ENCODE data around the gene ST6GALNAC2.

ST6GALNAC2 gene

GRCh38 chr17:76553178-76553908 is 32.3 kb downstream of the ST6GALNAC2 start:
- DNase-seq, result peak; percentile 61

- no peak for DNase-seq
These were observed 34.0 kb downstream of the ST6GALNAC2 start for GRCh38 chr17:76551685-76552084.

- DNase-seq, result peak; percentile 14
These were observed 34.7 kb downstream of the ST6GALNAC2 start for GRCh38 chr17:76550712-76551615.

GRCh38 chr17:76549539-76549938 is 36.1 kb downstream of the ST6GALNAC2 start:
- no peak for DNase-seq

DNA sequence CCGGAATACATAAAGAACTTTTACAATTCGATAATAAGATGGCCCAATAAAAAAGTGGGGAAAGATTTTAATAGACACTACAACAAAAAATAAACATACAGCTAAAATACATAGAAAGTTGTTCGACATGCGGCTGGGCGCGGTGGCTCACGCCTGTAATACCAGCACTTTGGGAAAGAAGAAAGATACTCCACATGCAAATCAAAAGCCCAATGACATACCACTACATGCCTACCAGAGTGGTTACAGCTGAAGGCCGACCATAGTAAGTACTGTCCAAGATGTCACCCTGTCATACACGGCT is 36.5 kb downstream of the ST6GALNAC2 start:
- DNase-seq, result no peak

GRCh38 chr17:76548378-76549214 is 37.1 kb downstream of the ST6GALNAC2 start:
- DNase-seq, result no peak

GRCh38 chr17:76547642-76548202 is 37.9 kb downstream of the ST6GALNAC2 start:
- no peak for DNase-seq

GRCh38 chr17:76547183-76547641 is 38.4 kb downstream of the ST6GALNAC2 start:
- peak; percentile 84 for DNase-seq

- no peak for DNase-seq
These were observed 39.0 kb downstream of the ST6GALNAC2 start for GRCh38 chr17:76546556-76547182.

DNA sequence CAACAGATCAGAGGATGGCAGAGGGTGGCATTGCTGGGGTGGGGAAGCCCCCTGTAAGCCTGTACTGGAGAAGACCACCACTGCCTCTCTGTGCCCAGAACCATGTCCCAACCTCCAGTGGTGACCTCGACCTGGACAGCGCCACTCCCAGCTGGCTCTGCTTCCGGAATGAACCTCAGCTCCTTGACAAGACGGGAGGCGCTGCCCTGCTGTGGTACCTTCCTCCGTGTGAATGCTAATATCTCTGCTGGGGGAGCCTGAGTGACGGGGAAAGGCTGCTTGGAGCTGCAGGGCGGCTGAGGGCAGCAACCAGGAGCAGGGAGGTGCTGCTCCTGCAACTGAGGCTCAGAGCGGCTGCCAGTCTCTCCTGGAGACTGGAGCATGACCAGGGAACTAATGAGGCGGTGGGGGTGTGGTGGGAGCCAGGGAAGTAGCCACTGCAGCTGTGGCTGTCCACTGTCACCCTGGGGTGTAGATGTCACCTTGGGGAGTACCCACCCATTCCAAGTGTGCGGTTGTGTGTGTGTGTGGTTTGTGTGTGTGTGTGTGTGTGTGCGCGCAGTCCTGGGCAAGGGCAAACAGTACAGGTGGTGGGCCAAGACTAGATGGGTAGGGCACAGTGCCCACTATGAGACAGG is 39.6 kb downstream of the ST6GALNAC2 start:
- no peak for DNase-seq

- no peak for DNase-seq
These were observed 40.9 kb downstream of the ST6GALNAC2 start for GRCh38 chr17:76544546-76545365.

DNA sequence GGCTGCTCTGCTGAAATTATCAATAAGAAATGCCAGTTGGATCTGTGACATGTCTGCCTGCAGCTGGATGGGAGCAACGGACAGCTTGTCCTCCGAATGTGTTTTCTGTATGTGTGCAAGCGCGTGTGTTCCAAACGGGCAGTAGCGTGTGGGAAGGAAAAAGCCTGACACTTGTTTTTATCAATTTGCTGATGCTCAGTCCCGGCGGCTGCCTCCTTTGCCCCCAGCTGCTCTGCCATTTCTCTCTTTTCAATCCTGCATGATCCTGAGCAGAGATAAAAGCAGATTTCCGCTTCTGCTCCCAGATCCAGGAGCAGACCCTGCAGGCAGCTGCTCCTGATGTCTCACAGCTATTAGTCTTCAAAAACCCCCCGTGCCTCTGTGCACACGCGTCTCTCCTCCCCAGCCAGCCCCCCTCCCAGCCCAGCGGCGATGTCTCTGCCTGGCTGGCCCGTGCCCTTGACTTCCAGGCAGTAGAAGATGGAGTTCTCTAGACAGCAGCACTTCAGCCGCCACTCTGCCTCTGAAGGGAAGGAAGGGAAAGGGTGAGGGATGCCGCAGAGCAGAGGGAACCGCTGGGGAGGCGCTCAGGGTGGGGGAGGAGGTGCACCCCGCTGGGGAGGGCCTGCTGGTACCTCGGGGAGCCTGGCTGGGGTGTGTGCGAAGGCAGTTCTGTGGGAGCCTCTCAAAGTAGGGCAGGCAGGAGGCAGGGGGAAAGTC is 41.7 kb downstream of the ST6GALNAC2 start:
- DNase-seq, result no peak

DNA sequence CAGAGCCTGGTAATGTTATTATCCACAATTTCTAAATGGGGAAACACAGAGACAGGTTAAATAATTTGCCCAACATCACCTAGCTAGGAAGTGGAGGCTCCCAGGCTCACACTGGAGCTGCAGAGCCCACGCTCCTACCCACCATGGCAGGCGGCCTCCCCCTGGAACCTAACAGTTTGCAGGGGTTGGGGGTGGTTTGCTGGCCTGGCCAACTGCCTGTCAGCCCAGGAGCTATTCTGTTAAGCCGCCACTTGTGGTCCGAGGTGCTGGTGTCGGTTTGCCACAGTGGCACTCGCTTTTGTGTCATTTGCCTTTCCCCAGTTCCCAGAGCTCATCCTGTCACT is 42.2 kb downstream of the ST6GALNAC2 start:
- no peak for DNase-seq

DNA sequence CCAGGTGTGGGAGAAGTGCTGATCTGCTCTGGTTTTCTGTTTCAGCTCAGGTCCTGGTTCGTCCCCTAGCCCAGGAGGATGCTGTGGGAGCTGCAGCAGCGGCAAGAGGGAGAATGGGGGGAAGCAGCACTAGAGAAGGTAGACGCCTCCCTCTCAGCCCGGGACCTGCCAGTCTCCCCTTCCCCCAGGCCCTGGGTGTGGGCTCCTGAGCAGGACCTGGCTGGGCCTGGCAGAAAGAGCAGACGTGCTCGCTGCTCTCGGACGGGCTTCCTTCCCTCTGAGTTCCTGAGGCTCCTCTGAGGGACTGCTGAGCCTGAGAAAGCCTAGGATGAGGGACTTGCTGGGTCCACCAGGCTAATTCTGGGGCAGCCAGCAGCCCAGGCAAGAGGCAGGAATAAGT is 42.7 kb downstream of the ST6GALNAC2 start:
- DNase-seq, result no peak

- DNase-seq, result no peak
These were observed 43.1 kb downstream of the ST6GALNAC2 start for GRCh38 chr17:76542566-76542971.

GRCh38 chr17:76541739-76542454 is 43.8 kb downstream of the ST6GALNAC2 start:
- DNase-seq, result no peak

GRCh38 chr17:76540381-76541300 is 45.0 kb downstream of the ST6GALNAC2 start:
- DNase-seq, result peak; percentile 20

DNA sequence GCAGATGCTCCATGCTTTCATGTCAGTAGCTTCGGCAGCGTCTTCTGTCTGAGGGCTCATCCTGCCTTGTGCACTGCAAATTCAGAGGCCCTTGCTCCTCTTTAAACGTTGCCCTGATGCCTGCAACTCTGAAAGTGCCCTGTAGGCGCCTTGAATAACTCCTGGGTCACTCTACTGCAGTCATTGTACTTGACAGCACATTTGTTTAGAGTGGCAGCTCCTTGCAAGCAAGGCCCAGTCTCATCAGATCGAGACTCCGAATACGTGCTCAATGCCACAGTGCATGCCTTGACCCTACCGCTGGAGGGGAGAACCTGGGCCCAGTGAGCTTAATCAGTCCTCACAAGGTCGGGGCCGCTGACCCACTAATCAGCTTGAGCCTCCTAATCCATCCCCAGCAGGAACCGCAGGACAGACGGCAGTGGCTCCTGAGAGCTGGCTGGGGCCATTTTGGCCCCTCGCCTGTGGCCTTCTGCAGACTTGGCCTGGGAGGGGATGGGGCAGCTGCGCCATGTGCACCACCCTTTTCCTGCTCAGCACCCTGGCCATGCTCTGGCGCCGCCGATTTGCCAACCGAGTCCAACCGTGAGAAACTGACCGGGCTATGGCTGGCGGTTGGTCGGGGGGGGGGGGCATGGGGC is 45.9 kb downstream of the ST6GALNAC2 start, which contains the start of gene PRCD:
TSS of gene PRCD (plus strand) at position 414 of the 641 bp plus-strand sequence. CDS start at position 512, 98 bp downstream.
- no peak for DNase-seq

All from GDM1 (cell line).